ENCODE results near the gene OSBPL10.
"Not testable (repeated sequence)": the region's sequence is repeated elsewhere in the genome, so short reads cannot be mapped to it uniquely, and the experiment has no call there.

The OSBPL10 gene

DNA sequence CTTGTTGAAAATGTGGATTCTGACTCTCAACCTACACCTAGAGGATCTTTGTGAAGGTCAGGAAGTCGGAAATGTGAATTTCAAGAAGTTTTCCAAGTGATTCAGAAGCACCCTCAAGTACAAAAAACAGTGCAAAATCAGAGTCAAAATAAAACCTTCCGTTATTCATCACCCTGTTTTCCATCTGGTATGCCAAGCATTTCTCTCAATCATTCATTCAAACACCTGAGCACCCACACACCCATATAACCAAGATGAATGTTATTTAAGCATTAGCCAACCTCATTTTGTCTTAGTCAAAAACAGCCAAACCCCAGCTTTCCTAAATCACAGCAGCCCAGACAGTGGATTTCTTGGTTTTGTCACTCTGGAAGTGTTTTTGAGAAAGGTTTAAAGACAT, 91.1 kb downstream of the OSBPL10 start:
- TF ChIP-seq ZNF274 (IDR thresholded peaks at IDR 0.05; ENCODE audit: low read depth, low read length): no peak
- no peak overlapping the region for H3K4me3 ChIP-seq (ENCODE audit: low read length)

DNA sequence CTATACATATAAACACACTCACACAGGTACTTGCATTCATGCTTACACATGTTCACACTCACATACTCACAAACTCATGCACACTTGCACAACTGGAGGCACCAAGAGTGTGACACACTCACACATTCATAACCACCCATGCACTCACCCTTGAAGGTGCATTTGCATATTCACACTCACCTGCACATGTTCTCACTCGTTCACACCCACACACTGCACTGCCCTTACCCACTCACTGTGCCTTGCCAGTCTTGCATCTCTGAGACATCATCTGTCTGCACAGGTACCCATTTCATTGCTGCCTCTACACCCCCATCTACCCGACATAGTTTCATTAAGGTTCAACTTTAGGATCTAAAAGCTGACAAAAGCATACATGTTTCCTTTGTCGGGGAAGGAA, 95.8 kb downstream of the OSBPL10 start:
- no peak for TF ChIP-seq ZNF274 (IDR thresholded peaks at IDR 0.05; ENCODE audit: low read depth, low read length)
- H3K4me3 ChIP-seq (ENCODE audit: low read length): no peak overlapping the region

DNA sequence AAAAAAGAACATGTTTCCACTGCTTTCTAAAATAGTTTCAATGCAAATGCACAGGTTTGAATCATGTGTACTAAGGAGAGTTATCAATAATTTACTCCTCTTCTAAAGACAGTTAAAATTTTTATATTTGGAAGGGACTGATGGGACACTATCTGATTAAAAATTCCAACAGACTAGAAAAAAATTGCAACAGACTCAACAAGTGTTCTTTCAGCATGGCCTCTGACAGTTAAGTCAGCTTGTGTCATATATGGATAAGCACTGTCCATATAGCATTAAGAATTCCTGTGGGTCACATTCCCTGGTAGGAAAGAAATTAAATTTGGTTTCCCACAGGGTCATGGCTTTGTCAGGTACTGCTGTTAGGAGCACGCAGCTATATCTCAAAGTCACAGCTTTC, 96.8 kb downstream of the OSBPL10 start:
- H3K4me3 ChIP-seq (ENCODE audit: low read length): no peak overlapping the region
- TF ChIP-seq ZNF274 (IDR thresholded peaks at IDR 0.05; ENCODE audit: low read depth, low read length): no peak

DNA sequence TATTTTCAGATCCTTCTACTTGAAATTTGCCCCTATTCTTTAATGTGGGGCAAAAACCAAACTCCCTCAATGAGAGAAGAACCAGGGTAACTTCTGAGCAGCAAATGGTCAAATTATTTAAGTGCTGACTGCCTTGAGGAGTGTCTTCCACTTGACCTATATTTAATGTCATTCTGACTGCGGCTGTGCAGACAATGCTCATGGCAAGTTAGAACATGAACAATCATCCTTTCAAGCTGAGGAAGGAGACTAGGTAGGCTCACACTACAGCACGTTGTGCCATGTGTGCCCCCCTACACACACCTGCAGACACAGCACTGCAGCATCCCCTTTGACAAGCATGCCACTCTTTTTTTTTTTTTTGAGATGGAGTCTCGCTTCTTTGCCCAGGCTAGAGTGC, 98.2 kb downstream of the OSBPL10 start:
- no peak for TF ChIP-seq ZNF274 (IDR thresholded peaks at IDR 0.05; ENCODE audit: low read depth, low read length)
- H3K4me3 ChIP-seq (ENCODE audit: low read length): no peak overlapping the region

DNA sequence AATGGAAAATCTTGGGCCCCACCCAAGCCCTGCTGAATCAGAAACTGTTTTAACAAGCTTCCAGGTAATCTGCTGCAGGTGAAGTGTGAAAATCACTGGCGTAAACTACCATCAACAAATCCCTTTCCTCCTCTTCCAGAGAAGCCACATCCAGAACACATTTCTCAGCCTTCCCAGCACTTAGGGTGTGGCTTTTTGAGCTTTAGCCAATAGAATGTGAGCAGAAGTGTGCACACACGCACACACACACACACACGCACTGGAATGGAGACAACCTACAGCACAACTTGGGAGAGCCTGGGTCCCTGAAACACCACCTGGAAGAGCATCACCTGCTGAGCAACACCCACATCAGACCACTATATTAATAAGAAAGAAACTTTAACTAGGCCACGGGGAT, 98.6 kb downstream of the OSBPL10 start:
- TF ChIP-seq ZNF274 (IDR thresholded peaks at IDR 0.05; ENCODE audit: low read depth, low read length): no peak
- no peak overlapping the region for H3K4me3 ChIP-seq (ENCODE audit: low read length)

DNA sequence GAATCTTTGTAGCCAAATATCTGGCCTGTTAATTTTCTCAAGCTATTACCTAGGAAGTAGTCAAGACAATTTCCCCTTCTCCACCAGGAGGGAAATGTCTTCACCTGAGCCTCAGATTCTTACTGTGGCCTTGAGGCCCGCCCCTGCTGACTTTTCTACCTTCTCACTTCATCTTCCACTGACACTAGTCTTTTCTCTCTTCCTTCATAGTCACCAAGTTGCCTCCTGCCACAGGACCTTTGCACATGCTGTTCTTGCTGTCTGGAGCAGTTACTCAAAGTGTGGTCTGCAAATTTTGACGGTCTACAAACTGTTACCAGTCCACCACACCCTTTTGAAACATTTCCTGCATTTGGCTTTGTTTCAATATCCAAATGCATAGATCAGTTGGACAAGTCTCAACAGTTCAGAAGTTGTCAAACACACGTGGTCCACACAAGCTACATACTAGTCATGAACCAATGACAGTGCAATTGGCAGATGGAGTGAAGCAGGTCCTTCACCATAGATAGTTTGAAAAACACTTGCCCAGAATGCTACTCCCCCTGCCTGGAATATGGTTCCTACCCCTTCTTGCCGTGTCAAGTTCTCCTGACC, 100.5 kb downstream of the OSBPL10 start:
- no peak for TF ChIP-seq ZNF274 (IDR thresholded peaks at IDR 0.05; ENCODE audit: low read depth, low read length)
- H3K4me3 ChIP-seq (ENCODE audit: low read length): no peak overlapping the region

DNA sequence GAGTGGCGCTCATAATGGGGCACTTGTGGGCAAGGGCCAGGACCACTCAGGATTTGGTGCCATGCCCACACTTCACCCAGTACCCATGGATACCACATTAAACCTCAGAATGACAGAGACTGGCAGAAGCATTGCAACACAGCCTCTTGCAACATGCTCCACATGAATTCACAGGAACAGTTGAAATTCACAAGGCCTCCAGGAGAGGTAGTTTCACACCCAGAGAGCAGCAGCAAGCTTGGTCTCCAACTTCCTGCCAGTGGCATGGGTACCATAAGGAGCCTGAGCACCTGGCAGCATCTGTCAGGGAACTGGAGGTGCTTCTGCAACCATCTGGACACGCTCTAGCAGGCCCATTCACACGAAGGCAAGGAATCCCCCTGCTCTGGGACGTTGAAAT, 101.0 kb downstream of the OSBPL10 start:
- no peak overlapping the region for H3K4me3 ChIP-seq (ENCODE audit: low read length)
- no peak for TF ChIP-seq ZNF274 (IDR thresholded peaks at IDR 0.05; ENCODE audit: low read depth, low read length)

DNA sequence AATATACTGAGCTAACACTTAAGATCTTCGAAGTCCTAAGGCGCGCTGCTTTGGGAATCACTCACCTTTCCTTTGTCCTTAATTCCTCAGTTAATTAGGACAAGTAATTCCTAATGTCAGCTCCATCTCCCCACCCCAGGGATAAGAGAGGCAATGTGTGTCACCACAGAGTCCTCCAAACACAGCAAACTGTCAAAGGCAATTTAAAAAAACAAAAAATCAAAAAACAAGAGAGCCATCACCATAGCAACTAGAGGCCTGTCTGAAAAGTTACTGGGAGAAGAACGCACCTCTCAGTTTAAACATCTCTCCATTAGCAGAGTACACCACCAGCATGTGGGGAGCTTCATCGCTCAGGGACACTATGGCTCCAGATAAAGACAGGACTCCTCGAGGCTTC, 101.7 kb downstream of the OSBPL10 start:
- no peak overlapping the region for H3K4me3 ChIP-seq (ENCODE audit: low read length)
- TF ChIP-seq ZNF274 (IDR thresholded peaks at IDR 0.05; ENCODE audit: low read depth, low read length): no peak

DNA sequence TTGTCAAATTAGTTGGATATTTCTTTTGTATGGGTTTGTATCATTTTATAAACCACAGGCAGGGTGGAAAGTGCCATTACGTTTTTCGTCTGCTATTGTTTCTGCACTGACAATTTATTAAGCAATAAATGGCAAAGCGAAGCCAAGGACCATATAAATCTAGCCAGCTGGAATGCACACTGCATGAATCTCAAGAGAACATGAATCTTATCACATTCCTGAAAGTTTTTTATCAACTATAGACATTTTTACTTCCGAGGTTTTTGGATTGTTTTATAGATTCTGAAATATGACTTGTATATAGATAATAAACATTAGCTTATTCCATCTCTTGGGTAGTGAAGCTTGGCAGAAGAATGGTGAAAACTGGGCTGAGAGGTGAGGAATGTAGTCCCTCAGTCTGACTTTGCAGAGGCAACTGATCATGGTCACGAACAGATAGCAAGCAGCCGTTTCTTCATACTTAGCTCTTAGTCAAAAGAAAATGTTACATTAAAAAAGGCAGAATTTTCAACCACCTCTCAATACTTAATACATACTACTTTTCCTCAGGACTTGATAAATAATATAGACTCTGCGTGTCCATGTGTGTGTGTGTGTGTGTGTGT, 102.7 kb downstream of the OSBPL10 start:
- no peak for TF ChIP-seq ZNF274 (IDR thresholded peaks at IDR 0.05; ENCODE audit: low read depth, low read length)

DNA sequence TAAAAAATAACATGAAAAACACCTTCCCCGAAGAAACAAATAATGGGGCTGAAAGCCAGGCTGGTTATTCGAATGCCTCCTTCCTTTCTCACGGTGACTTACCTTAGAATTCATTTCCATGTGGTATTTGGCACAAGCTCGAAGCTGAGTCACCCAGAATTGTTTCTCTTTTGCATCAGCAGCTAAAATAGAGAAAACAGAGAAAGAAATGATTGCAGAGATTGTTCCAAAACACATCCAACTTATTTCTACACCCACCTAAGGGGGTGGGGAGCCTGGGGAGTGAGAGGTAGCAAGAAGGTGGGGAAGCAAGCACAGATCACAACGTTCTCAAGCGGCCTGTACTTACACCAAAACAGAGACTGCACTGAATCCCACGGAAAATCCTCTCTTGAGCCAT, 104.7 kb downstream of the OSBPL10 start:
- TF ChIP-seq ZNF274 (IDR thresholded peaks at IDR 0.05; ENCODE audit: low read depth, low read length): no peak
- no peak overlapping the region for H3K4me3 ChIP-seq (ENCODE audit: low read length)

More for the DNA sequence above, 102.7 kb downstream of the OSBPL10 start:
- H3K4me3 ChIP-seq (ENCODE audit: low read length): no peak overlapping the region

DNA sequence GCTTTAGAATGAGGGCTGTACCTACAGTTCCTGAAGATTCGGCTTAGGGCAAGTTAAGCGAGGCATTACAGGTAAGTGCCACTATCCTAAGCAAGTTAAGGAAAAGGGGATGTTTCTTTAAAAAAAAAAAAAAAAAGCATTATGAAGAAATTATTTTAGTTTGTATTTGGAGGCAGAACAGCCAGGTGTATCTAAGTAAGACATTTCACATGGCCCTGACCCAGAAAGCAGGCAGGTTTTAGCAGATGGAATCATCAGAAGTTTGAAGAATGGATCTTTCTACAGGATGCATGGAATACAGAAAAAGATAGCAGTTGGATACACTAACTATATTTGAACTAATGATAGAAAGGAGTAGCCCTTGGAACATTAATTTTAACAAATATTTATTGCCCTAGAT, 105.6 kb downstream of the OSBPL10 start:
- no peak overlapping the region for H3K4me3 ChIP-seq (ENCODE audit: low read length)
- TF ChIP-seq ZNF274 (IDR thresholded peaks at IDR 0.05; ENCODE audit: low read depth, low read length): no peak

DNA sequence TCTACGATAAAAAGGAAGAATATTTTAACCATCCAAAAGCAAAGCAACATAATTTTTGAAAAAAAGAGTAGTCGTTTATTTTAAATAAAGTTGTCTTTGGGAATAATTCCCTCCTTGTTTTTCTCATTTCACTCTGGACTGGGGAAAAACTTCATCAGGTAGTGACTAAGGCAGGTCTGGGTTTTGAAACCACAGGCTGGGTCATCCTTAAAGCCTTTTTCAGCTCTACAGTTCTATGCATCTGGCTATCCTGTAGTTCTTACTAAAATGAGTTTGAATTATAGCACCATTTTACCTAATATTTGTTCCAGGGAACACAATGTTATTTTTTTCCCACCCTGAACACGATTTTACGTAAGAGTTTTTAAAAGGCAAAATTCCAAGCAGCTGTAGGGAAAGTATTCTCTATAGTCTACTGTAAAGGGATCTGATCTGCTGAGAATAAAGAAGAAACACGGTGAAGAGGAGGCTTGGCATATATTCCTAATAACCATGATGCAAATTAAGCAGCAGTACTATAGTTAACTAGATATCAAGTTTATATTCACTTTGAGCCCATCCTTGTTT, 107.7 kb downstream of the OSBPL10 start:
- H3K4me3 ChIP-seq (ENCODE audit: low read length): no peak overlapping the region
- TF ChIP-seq ZNF274 (IDR thresholded peaks at IDR 0.05; ENCODE audit: low read depth, low read length): no peak

DNA sequence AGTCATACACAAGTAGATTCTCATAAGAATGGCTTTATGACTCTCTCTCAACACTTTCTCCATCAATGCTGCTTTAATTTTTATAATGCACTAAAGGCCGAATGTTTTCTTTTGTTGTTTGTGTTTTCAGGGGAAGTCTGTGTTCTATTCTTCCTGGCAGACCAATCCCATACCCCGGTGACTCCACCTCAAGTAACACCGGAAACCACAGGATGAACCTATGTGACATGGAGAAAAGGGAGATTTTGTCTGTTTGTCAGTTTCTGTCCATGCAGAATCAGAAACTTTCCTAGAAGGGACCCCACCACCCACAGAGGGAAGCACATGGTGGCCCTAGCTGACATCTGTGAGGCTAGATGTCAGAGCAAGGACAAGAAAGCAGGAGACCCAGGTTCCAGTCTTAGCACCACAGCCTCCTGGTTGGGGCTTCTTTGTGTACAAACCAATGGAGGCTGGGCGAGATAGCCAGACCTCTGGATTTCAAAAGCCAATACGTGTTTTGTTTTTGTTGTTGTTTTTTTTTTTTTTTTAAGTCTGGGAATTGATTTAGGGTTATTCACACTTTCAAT, 109.0 kb downstream of the OSBPL10 start:
- no peak for TF ChIP-seq ZNF274 (IDR thresholded peaks at IDR 0.05; ENCODE audit: low read depth, low read length)
- H3K4me3 ChIP-seq (ENCODE audit: low read length): no peak overlapping the region

DNA sequence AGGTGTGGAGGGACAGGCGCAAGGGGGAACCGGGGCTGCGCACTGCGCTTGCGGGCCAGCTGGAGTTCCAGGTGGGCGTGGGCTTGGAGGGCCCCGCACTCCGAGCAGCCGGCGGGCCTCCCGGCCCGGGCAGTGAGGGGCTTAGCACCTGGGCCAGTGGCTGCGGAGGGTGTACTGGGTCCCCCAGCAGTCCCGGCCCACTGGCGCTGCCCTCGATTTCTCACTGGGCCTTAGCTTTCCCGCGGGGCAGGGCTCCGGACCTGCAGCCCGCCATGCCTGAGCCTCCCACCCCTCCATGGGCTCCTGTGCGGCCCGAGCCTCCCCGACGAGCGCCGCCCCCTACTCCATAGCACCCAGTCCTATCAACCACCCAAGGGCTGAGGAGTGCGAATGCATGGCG, 111.0 kb downstream of the OSBPL10 start:
- H3K4me3 ChIP-seq (ENCODE audit: low read length): not testable (repeated sequence)

DNA sequence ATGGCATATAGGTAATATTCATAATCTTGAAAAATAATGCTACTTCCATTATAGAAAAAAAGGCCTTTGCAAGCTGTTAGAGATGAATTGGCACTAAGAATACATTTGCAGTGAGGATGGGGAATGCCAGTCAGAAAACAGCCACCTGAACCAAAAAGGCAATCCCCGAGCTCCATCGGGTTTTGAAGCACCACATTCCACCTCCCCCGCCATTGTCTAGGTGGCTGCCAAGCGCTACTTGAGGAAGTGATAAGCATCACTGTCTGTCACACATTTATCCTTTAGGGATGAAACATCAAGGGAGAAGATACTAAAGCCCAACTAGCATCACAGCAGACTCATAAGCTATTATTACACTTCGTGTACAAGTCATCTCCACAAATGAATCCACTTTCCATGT, 112.8 kb downstream of the OSBPL10 start:
- H3K4me3 ChIP-seq (ENCODE audit: low read length): no peak overlapping the region
- no peak for TF ChIP-seq ZNF274 (IDR thresholded peaks at IDR 0.05; ENCODE audit: low read depth, low read length)
